NCI-H187 (cell line): ENCODE data around the gene SULF2.

Source experiments
- DNase-seq, 2 experiments: peaks; one replicate each; lab custom pipeline; 2025; lab: John Stamatoyannopoulos, UW

SULF2 gene

DNA sequence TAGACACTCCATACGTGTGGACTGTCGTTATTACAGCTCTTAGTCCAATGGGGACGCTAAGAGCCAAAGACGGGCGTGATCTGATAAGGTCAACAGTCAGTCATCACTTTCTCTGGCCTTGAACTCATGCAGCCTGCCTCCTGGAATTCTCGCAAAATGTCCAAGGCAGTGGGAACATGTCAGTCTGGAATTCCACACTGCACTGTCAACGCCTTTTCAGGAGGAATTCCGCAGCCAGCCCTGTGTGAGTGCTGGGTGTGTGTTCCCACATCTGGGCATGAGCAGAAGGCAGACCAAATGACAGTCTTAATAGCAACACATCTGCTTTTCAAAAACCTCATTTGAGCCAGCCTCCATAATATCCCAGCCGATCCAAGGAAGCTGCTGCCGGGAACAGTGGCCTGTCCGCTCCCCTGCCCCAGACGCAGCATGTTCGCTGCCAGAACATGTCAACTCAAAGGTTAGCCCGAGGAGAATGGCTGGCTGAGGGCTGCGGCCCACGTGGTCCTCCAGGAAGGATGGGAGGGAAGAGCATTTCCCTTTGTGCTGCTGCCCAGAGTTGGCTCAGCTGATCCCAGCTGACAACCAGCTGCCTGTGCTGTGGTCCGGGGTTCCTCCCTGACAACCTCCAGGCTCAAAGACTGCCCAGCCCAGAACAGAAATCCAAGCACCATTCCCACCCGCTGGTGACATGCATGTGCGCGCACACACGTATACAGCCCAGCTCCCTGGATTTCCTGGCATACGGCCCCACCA is 103.1 kb downstream of the SULF2 start:
- DNase-seq = no peak

DNA sequence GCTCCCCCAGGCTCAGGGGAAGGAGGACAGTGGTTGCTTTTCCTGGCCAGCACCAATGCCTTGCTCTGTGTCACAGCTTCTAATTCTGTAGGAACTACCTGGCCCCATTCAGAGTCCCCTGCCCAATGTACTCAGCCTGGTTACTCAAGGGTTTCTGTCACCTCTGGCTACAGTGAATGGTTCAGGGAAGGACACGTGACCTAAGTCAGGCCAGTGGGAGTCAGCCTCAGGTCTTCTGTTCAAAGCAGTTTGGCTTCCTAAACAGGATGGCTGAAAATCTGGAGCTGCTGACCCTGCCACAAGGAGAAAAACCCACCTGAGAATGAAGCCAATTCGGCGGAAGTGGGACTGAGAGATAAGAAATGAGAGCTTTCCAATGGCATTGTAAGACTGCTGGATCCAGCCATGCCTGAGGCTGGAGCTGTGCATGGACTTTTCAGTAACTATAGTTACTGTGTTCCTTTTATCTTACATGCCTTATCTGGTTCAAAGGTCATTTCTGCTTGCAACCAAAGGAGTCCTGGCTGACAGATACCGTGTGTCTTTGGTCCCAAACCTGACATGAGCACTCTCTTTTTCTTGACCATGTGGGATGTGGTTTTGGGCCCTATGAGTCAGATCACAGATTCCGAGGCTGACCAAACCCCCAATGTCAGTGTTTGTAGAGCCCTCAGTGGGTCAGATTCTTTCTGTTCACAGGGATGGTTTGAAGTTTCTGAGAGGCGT is 104.3 kb downstream of the SULF2 start:
- DNase-seq = no peak

DNA sequence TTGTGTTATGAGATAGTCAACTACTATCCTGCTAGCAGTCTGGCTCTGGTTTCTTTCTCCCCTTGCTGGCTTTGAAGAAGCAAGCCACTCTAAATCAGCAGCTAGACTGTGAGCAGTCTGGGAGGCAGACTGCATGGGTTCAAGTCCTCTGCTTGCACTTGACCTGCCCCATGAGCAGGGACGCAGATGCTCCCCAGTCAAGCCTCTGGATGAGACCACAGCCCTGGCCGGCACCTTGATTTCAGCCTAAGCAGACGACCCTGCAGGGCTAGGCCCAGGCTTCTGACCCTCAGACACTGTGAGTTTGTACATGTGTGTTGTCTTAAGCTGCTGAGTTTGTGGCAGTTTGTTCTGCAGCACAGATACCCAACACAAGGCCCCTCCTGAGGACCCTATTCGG is 105.8 kb downstream of the SULF2 start:
- no peak for DNase-seq

DNA sequence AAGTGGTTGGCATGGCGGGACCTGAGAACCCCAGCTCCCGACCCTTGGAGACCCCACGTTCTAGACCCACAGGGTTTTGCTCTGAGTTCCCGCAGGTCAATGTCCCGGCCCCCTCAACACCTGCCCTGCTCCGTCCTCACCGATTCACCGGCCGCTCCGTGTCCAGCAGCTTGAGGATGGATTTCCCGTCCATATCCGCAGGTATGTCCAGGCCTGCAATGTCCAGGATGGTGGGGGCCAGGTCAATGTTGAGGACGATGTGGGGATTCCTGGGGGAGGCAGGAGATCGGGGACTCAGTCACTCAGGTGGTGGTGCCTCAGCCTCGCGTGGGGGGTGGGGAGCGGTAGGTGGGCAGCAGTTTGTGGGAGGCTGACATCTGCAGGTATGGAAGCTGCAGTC is 106.7 kb downstream of the SULF2 start:
- DNase-seq = no peak

DNA sequence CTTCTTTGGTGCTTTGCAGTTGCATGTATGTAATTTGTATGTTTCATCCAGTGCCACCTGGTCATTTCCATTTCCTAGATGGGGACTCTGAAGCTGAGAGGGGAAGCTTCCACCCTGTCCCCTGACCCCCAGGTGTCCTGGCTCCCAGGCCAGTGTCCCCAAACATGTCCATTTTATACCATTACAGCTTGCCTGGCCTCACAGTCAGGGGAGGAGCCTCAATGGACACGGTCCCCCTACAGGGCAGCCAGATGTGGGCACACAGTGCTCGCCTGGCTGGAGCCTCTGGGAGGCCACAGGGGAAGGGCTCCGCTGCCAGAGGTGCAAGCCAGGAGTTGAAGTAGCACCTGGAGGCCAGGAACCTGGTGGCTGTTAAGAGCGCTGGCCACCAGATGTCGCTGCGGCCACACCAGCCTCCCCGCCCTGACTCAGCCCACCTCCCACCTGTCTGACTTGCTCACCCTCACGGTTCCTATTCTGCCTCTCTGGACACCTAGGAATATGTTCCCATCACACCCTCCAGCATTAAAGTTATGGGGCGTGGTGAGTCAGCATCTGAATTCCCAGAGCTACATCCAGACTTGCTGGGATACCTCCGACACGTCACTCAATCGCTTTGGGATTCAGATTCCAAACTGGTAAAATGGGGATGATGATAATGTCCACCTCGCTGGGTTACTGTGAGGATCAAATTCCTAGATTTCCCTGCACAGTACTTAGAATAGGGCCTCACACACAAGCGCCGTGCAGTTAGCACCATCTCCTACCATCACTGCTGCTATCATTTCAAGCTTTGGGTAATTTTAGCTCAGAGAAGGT is 107.4 kb downstream of the SULF2 start:
- peak; percentile 37 to 45 for DNase-seq

DNA sequence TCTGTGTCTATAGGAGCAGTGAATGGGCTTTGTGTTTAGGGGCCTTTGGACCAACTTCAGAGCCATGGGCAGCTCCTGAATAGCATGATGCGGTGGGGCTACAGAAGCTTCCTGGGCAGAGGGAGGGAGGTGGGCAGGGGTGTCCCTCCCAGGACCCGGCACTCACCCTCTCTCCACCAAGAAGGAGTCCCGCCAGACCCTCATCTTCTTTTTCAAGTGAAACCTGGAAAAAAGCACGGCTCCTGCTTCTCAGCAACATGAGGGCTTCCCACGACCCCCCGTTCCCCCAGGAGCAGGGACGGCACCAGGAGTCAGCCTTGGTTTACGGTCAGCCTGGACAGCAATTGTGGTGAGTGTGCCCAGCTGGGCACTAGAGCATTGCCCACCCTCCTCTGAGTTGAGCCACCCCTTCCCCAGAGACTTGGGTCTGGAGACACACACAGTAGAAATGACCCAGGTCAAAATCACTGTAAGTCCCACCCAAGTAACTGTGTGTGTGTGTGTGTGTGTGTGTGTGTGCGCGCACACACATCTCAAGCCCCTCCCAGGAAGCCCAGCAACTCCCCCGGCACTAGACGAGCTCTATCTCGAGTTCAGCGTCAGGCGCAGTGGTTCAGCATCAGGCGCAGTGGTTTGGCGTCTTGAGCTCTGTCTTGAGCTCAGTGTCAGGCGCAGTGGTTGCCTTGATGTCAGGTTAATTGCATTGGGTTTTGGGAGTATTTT is 108.2 kb downstream of the SULF2 start:
- DNase-seq = no peak

DNA sequence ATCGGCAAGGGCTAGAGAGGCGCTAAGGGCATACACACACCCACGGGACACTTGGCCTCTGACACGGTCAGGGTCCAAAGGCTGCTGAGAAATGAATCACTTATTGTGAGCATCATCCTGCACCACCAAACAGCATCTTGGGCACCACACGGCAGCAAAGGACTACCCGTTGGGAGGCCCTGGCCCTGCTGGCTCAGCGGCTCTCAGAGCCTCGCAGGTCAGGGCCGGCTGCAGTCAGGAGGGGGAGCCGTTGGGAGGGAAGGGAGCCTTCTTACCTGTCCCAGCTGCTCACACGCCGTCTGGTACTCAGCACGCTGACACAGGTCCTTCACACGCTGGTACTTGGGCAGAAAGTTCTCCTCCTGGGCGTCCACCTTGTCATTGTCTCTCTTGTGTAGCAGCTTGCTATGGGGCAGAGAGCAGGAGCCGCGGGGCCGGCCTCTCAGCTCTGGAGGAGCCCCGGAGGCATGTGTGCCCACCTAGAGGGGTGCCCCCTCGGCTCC is 109.0 kb downstream of the SULF2 start:
- no peak for DNase-seq

DNA sequence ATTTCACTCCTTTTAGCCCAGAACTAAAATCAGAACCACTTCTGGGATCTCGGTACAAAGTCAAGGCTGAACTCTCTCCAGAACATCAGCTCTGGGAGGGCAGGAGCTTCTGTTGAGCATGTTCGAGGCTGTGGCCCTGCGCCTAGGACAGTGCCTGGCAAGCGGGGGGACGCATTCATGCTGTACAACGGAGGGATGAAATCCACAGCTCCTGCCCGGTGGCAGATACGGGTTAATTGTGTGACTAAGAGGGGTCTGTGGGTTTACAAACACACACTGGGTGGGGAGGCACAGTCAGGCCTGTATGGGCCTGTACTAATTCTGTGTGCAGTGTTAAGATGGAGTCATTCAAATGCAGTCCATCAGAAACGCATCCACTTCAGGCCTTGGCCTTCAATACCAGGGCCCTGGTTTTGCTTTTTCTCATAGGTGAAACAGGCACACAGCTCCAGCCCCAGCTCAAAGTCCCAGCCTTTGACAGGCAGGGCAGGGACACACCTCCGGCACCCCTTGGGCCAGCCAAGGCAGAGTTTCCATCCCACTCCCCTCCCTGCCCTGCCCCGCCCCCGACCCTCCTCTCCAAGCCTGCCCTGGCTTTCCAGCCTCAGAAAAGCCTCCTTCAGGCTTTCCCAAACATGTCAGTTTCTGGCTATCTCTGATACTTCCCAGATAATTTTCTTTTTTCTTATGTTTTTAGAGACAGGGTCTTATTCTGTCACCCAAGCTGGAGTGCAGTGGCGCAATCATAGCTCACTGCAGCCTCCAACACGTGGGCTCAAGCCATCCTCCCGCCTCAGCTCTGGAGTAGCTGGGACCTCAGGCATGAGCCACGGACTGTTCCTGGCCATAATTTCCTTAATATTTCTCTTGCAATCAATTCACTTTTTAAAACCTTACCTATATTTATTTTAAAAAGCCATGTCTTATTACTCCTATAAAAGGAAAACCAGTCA is 109.8 kb downstream of the SULF2 start:
- DNase-seq = no peak

DNA sequence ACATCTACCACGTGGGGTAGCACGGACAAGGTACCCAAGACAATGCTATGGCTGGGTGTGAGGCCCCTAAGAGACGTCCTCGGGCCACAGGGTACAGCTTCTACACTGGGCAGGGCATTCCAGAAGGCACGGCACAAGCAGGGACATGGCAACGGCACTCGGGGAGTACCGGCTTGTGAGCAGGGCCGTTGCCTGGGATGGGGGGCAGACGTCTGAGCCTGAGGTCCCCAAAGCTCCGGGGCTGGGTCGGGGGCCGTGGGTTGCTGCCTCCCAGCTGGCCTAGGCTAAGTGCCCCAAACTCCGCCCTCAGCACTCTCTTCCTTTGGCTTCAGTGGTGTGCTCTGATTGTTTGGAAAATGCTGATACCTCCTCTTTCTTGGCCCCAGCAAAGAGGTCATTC is 110.6 kb downstream of the SULF2 start:
- DNase-seq = no peak

DNA sequence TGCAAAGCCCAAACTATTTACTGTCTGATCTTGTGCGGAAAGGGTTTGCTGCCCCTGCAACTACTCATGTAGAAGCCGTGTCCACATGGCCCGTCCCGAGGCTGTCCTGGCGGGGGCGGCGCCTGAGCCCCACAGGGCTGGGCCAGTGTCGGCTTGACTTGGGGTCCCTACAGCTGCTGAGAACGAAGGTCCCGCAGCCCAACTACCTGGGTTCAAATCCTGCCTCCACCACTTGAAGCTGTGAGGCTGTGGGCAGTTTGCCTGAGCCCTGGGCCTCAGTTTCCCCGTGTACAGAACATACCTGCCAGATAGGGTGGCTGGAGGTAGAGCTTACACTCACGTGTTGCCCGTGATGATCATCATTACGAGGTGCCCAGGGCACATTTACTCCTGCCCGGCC is 111.1 kb downstream of the SULF2 start:
- DNase-seq = no peak

DNA sequence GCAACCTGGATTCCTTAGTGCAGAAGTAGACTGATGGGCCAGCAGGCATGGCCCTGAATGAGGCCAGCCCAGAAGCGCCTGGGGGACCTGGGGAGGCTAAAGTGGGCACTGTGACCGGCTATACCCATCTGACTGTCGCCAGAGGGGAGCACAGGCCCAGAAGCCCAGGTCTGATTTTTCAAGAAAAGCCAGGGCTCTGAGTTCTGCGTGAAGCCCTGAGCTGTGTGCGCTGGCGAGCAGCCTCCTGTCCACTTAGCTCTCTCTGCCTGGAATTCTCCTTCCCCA is 111.7 kb downstream of the SULF2 start:
- DNase-seq = no peak

DNA sequence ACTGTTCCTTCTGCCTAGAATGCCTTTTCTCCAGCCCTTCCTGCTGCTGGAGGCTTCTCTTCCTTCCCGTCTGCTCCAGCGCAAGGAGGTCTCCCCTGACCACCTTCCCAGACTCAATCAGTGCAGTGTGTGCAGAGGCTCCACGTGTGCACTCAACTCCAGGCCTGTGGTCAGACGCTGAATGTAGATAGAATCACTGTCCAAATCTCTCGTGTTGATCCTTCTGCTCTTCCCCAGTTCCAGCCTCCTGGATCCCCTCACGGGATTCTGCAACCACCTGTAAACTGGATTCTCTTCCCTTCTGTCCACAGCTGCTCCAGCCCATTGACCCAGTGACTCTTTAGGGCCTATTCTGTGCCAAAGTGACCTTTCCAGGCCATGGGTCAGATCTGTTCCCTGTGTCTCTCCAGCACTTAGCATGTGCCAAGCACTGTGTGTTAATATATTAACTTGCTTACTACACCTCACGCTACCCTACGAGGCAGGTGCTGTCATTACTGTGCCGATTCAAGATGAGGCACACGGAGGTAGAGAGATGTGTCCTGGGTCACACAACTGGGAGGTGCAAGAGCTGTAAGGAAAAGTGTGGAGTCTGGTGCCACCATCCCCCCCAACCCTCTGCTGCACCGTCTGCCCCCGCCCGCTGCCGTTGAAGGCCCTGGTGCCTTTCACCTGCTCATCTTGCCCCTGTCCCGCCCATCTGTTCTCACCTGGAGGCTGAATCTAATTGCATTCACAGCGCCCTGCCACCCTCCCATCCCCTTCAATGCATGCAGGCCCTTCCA is 112.2 kb downstream of the SULF2 start:
- no peak for DNase-seq

DNA sequence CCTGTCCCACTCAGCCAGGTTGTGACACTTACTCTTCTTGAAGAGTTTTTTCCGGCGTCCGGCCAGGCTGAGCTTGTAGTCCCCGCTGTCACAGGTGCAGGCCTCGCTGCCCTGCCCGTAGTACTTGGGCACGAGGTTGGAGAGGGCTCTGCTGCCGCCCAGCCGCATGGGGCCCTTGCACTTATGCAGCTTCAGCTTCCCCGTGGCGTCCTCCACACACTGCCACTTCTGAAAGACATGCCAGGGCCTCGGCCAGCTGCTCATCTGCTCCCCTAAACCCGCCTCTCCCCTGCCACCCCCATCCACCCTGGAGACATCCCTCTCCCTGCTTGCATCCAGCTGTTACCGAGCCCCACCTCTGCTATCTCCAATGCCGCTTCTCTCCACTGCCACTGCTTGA is 113.1 kb downstream of the SULF2 start:
- no peak for DNase-seq

DNA sequence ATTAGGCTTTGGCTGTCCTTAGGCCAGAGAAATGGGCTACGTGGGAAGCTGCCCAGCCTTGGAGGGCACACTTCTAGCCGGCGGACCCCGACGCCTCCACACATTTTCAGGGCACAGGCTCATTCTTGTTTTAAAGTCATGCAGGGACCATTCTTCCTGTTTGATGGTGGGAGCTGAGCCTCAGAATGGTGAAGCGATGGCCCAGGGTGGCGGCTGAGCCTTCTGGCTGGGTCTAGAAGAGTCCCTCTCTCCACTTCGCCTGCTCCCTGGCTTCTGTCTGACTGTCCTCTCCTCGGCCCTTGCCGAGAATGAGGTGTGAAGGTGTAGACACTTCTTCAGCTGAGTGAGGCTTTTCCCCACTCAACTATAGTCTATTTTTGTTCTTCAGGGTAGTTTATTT is 114.4 kb downstream of the SULF2 start:
- DNase-seq = no peak

DNA sequence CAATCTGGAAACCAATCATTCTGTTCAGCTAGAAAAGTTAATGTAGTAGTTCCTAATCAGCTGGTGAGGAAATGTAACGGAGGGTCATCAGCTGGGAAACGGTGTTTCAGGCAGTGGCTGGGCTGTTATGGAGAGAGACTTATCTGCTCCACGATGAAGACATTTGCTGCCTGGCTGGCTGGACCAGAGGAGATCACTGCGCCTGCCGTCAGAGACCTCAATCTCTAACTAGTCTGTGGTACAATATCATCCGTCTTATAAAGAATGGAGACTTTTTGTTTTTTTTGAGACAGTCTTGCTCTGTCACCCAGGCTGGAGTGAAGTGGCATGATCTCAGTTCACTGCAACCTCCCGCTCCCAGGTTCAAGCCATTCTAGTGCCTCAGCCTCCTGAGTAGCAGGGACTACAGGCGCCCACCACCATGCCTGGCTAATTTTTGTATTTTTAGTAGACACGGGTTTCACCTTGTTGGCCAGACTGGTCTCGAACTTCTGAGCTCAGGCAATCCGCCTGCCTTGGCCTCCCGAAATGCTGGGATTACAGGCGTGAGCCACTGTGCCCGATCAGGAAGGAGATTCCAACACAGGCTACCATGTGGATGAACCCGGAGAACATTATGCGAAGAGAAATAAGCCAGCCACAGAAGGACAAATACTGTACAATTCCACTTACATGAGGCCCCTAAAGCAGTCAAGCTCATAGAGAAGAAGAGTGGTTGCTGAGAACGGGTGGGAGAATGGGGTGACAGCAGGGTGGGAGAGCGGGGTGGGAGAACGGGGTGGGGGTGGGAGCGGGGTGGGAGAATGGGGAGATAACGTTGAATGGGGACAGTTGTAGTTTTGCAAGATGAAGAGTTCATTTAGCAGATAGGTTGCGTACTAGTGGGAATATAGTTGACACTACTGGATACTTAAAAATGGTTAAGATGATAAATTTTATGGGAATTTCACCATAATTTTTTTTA is 115.1 kb downstream of the SULF2 start:
- no peak for DNase-seq

DNA sequence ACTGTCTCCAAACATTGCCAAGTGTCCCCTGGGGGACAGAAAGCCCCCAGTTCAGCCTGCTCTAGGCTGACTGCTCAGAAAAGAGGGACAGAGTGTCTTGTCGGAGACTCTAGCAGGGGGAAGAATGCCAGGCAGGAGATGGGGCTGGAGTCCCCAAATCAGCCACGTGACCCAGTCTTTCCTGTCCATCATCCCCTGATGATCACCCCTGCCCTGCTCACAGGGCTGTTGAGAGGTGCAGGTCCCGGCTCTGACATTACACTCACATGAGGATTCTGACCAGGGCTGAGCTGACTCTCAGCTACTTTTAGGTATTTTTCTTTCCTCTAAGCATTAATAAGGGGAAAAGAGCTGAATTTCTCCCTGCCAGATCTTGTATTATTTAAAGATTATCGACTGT is 115.8 kb downstream of the SULF2 start:
- DNase-seq = no peak

DNA sequence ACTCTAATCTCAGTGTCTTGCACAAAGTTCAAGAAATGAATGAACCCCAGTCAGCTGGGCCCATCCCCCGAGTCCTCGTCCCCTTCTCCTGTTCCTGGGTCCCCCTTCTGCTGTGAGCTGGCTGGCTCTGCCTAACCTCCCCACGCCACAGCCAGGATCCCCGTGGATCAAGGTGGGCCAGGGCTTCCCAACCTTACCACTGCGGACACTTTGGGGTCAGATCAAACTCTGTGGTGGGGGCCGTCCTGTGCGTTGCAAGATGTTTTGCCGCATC is 116.2 kb downstream of the SULF2 start:
- no peak for DNase-seq

DNA sequence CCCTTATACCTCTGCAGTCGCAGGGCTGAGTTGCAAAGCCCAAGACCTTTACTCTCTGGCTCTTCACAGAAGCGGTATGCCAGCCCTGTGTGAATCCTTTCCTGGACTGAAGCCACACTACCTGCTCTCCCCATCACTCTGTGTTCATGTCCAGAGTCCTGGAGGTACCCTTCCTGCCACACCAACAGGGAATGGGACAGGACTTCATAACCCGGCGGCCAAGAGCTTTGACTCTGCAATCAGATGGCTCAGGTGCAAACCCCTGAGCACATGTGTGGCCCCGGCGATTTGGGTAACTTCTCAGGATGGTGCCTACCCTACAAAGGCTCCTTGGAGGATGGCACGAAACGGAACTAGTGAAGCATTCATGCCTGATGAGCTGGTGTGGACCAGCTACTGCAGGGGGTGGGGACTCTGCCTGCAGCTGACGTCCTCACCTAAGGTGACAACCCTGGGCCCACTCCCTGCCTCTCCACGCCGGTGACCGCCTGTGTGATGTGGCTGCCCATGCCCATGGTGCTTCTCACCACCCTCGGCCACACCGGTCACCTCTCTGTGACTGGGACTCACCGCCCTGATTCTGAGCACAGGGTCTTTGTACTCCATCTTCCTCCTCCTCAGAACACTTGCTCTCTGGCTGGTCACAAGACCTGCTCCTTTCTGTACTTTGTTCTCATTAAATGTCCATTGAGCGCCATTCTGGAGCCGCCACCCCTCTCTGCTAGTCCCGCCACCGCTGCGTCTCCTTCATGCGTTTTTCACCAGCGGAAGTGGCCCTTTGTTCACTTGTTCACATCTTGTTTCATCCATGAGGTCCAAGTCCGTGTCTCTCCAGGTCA is 116.7 kb downstream of the SULF2 start:
- no peak for DNase-seq
